Measurements from ENCODE around the gene IL17RE. TPM values are rescaled to one million over a fixed set of nuclear protein-coding genes. Genes with fewer than 3 reads are reported as not detected.

The IL17RE gene
- polyA plus RNA-seq, 1 donor from 2014 or later = 0.52 TPM

GRCh38 chr3:9933561-9934234 lies 31.1 kb downstream of the IL17RE start, which contains the start of gene CRELD1:
CRELD1 (plus strand) TSS chr3:9933834; CDS start chr3:9934439, 605 bp downstream.
- peak within 1 kb of the TSS; percentile 78 for H2AFZ ChIP-seq (ENCODE audit: low read depth, low read length)
- no peaks in the 10 kb centered on the region for H3K9me2 ChIP-seq (ENCODE audit: insufficient read depth, low read length)
- peak within 1 kb of the TSS; percentile 83 for H3K9ac ChIP-seq (ENCODE audit: low read length)
- H3K27ac ChIP-seq (ENCODE audit: low read length) = peak within 1 kb of the TSS; percentile 79
- H3K36me3 ChIP-seq (ENCODE audit: insufficient read depth, low read length) = no peaks in the 10 kb centered on the region
- H4K20me1 ChIP-seq (ENCODE audit: insufficient read depth) = no peaks in the 10 kb centered on the region
- no peaks in the 10 kb centered on the region for H3K27me3 ChIP-seq (ENCODE audit: insufficient read depth, low read depth, low read length)
- H3K4me3 ChIP-seq (ENCODE audit: low read length) = peak within 1 kb of the TSS; percentile 86
- peak; percentile 65 for TF ChIP-seq TAF1 (IDR thresholded peaks at IDR 0.05; ENCODE audit: low read depth)
- peak; percentile 23 for TF ChIP-seq REST (IDR thresholded peaks at IDR 0.05; ENCODE audit: borderline replicate concordance)
- TF ChIP-seq SMC3 (conservative IDR thresholded peaks at IDR 0.05; ENCODE audit: poor library complexity) = peak; percentile 10
- peak; percentile 85 for TF ChIP-seq POLR2AphosphoS5 (IDR thresholded peaks at IDR 0.05)
- no peak for TF ChIP-seq CTCF (IDR thresholded peaks at IDR 0.05; ENCODE audit: poor library complexity, severe bottlenecking)
- TF ChIP-seq EZH2 (IDR thresholded peaks at IDR 0.05; ENCODE audit: borderline replicate concordance, insufficient read depth, low read length, poor library complexity, severe bottlenecking) = no peak
- TF ChIP-seq MXI1 (conservative IDR thresholded peaks at IDR 0.05; ENCODE audit: poor library complexity, severe bottlenecking) = peak; percentile 96
- TF ChIP-seq RAD21 (conservative IDR thresholded peaks at IDR 0.05) = no peak
- peak; percentile 10 for TF ChIP-seq EP300 (conservative IDR thresholded peaks at IDR 0.05; ENCODE audit: poor library complexity, severe bottlenecking)
- no peaks in the 10 kb centered on the region for H3F3A ChIP-seq (ENCODE audit: insufficient read depth, low read length, poor library complexity, severe bottlenecking)
- no peaks in the 10 kb centered on the region for H3K9me3 ChIP-seq (ENCODE audit: low read length)
- H3K4me2 ChIP-seq (ENCODE audit: low read length) = peak within 1 kb of the TSS; percentile 95
- no peaks in the 10 kb centered on the region for H3K79me2 ChIP-seq (replicated peaks; ENCODE audit: insufficient read depth, low read length)

GRCh38 chr3:9934235-9934621 lies 31.6 kb downstream of the IL17RE start:
- Histone ChIP-seq H3F3A (ENCODE audit: insufficient read depth, low read length, poor library complexity, severe bottlenecking) (no peaks in the 10 kb centered on the region), H3K4me3 (ENCODE audit: low read length) (peak overlapping the region; percentile 86), H3K9me2 (ENCODE audit: insufficient read depth, low read length) (no peaks in the 10 kb centered on the region), H3K9me3 (ENCODE audit: low read length) (no peaks in the 10 kb centered on the region), H3K36me3 (ENCODE audit: insufficient read depth, low read length) (no peaks in the 10 kb centered on the region), H4K20me1 (ENCODE audit: insufficient read depth) (no peaks in the 10 kb centered on the region), H3K4me2 (ENCODE audit: low read length) (peak overlapping the region; percentile 95), H2AFZ (ENCODE audit: low read depth, low read length) (peak overlapping the region; percentile 78), H3K79me2 (replicated peaks; ENCODE audit: insufficient read depth, low read length) (no peaks in the 10 kb centered on the region), H3K27ac (ENCODE audit: low read length) (peak overlapping the region; percentile 79), H3K27me3 (ENCODE audit: insufficient read depth, low read depth, low read length) (no peaks in the 10 kb centered on the region), H3K9ac (ENCODE audit: low read length) (peak overlapping the region; percentile 83)
- TF ChIP-seq EZH2 (IDR thresholded peaks at IDR 0.05; ENCODE audit: borderline replicate concordance, insufficient read depth, low read length, poor library complexity, severe bottlenecking) = no peak
- no peak for TF ChIP-seq RAD21 (conservative IDR thresholded peaks at IDR 0.05)
- no peak for TF ChIP-seq POLR2AphosphoS5 (IDR thresholded peaks at IDR 0.05)
- no peak for TF ChIP-seq TAF1 (IDR thresholded peaks at IDR 0.05; ENCODE audit: low read depth)
- no peak for TF ChIP-seq REST (IDR thresholded peaks at IDR 0.05; ENCODE audit: borderline replicate concordance)
- no peak for TF ChIP-seq MXI1 (conservative IDR thresholded peaks at IDR 0.05; ENCODE audit: poor library complexity, severe bottlenecking)
- no peak for TF ChIP-seq CTCF (IDR thresholded peaks at IDR 0.05; ENCODE audit: poor library complexity, severe bottlenecking)
- no peak for TF ChIP-seq EP300 (conservative IDR thresholded peaks at IDR 0.05; ENCODE audit: poor library complexity, severe bottlenecking)
- TF ChIP-seq SMC3 (conservative IDR thresholded peaks at IDR 0.05; ENCODE audit: poor library complexity) = peak; percentile 1

Measured in neural cell (in vitro differentiated cells).